ENCODE measurements around the gene ZNF521. TPM values are rescaled to one million over a fixed set of nuclear protein-coding genes. Genes with fewer than 3 reads are reported as not detected.

The ZNF521 gene
- total and polyA plus RNA-seq, 2 experiments from 2014 or later: 3.1 to 9.2 TPM

DNA sequence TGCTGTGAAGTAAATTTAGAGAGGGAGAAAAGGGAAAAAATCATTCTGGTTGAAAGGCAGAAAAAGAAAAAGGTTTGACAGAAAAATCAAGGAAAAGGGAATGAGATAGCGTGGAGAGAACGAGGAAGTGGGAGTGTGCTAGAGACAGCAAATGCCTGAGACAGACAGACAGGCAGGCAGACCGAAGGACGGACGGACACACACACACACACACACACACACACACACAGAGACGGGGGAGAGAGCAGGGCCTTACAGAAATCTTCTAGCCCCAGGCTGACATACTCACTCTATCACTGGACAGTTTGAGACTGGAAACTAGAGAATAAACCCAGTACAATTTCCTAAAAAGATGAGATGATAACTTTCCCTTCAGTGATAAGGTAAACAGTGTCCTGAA lies 238.4 kb downstream of the ZNF521 start (continued):
- TF ChIP-seq, protein P1, sequence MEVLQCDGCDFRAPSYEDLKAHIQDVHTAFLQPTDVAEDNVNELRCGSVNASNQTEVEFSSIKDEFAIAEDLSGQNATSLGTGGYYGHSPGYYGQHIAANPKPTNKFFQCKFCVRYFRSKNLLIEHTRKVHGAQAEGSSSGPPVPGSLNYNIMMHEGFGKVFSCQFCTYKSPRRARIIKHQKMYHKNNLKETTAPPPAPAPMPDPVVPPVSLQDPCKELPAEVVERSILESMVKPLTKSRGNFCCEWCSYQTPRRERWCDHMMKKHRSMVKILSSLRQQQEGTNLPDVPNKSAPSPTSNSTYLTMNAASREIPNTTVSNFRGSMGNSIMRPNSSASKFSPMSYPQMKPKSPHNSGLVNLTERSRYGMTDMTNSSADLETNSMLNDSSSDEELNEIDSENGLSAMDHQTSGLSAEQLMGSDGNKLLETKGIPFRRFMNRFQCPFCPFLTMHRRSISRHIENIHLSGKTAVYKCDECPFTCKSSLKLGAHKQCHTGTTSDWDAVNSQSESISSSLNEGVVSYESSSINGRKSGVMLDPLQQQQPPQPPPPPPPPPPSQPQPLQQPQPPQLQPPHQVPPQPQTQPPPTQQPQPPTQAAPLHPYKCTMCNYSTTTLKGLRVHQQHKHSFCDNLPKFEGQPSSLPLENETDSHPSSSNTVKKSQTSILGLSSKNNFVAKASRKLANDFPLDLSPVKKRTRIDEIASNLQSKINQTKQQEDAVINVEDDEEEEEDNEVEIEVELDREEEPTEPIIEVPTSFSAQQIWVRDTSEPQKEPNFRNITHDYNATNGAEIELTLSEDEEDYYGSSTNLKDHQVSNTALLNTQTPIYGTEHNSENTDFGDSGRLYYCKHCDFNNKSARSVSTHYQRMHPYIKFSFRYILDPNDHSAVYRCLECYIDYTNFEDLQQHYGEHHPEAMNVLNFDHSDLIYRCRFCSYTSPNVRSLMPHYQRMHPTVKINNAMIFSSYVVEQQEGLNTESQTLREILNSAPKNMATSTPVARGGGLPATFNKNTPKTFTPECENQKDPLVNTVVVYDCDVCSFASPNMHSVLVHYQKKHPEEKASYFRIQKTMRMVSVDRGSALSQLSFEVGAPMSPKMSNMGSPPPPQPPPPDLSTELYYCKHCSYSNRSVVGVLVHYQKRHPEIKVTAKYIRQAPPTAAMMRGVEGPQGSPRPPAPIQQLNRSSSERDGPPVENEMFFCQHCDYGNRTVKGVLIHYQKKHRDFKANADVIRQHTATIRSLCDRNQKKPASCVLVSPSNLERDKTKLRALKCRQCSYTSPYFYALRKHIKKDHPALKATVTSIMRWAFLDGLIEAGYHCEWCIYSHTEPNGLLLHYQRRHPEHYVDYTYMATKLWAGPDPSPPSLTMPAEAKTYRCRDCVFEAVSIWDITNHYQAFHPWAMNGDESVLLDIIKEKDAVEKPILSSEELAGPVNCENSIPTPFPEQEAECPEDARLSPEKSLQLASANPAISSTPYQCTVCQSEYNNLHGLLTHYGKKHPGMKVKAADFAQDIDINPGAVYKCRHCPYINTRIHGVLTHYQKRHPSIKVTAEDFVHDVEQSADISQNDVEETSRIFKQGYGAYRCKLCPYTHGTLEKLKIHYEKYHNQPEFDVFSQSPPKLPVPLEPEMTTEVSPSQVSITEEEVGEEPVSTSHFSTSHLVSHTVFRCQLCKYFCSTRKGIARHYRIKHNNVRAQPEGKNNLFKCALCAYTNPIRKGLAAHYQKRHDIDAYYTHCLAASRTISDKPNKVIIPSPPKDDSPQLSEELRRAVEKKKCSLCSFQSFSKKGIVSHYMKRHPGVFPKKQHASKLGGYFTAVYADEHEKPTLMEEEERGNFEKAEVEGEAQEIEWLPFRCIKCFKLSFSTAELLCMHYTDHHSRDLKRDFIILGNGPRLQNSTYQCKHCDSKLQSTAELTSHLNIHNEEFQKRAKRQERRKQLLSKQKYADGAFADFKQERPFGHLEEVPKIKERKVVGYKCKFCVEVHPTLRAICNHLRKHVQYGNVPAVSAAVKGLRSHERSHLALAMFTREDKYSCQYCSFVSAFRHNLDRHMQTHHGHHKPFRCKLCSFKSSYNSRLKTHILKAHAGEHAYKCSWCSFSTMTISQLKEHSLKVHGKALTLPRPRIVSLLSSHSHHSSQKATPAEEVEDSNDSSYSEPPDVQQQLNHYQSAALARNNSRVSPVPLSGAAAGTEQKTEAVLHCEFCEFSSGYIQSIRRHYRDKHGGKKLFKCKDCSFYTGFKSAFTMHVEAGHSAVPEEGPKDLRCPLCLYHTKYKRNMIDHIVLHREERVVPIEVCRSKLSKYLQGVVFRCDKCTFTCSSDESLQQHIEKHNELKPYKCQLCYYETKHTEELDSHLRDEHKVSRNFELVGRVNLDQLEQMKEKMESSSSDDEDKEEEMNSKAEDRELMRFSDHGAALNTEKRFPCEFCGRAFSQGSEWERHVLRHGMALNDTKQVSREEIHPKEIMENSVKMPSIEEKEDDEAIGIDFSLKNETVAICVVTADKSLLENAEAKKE (CRISPR knock-in tag; IDR thresholded peaks at IDR 0.05): no peak
- TF ChIP-seq, protein P2, sequence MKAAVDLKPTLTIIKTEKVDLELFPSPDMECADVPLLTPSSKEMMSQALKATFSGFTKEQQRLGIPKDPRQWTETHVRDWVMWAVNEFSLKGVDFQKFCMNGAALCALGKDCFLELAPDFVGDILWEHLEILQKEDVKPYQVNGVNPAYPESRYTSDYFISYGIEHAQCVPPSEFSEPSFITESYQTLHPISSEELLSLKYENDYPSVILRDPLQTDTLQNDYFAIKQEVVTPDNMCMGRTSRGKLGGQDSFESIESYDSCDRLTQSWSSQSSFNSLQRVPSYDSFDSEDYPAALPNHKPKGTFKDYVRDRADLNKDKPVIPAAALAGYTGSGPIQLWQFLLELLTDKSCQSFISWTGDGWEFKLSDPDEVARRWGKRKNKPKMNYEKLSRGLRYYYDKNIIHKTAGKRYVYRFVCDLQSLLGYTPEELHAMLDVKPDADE (IDR thresholded peaks at IDR 0.05): no peak
- TF ChIP-seq EZH2phosphoT487 (IDR thresholded peaks at IDR 0.05; ENCODE audit: unreplicated experiment): no peak

- Histone ChIP-seq H3K36me3 (ENCODE audit: insufficient read depth) (no peaks in the 10 kb centered on the region), H2AFZ (no peak overlapping the region), H3K4me2 (no peak overlapping the region), H3K27ac (ENCODE audit: low read depth) (no peak overlapping the region), H3K27me3 (ENCODE audit: insufficient read depth) (no peaks in the 10 kb centered on the region), H3K79me2 (replicated peaks; ENCODE audit: insufficient read depth) (no peaks in the 10 kb centered on the region), H3K4me3 (no peak overlapping the region), H4K20me1 (replicated peaks; ENCODE audit: insufficient read depth) (no peaks in the 10 kb centered on the region), H3K9me2 (ENCODE audit: insufficient read depth) (no peaks in the 10 kb centered on the region), H3F3A (replicated peaks; ENCODE audit: low read depth) (no peaks in the 10 kb centered on the region), H3K4me1 (ENCODE audit: insufficient read depth) (peaks cover 3% of the 10 kb centered on the region; the same call in 1 of the 2 replicates)
- Mint-ChIP-seq H3K27ac (no peak overlapping the region), H3K9me3 (no peaks in the 10 kb centered on the region), H3K27me3 (ENCODE audit: insufficient read depth, low read depth, poor library complexity) (no peaks in the 10 kb centered on the region), H3K4me1 (peaks cover 32% of the 10 kb centered on the region), H3K4me3 (no peak overlapping the region), H3K36me3 (ENCODE audit: low read depth) (peaks cover 7% of the 10 kb centered on the region; the same call in 2 of the 3 replicates)
- DNase-seq (ENCODE audit: low spot score) (peak; percentile 27), ATAC-seq (peak; percentile 82)
- TF ChIP-seq, protein P2 (IDR thresholded peaks at IDR 0.05): no peak
- TF ChIP-seq POLR2AphosphoS5 (IDR thresholded peaks at IDR 0.05; ENCODE audit: low read depth): no peak
- TF ChIP-seq JUNB (IDR thresholded peaks at IDR 0.05; ENCODE audit: unreplicated experiment): no peak
- no peak for TF ChIP-seq EZH2phosphoT487 (IDR thresholded peaks at IDR 0.05; ENCODE audit: unreplicated experiment)
- TF ChIP-seq STAT1 (IDR thresholded peaks at IDR 0.05; ENCODE audit: unreplicated experiment): no peak
- TF ChIP-seq ZNF331 (CRISPR knock-in tag; IDR thresholded peaks at IDR 0.05; ENCODE audit: low read depth): no peak
- no peak for TF ChIP-seq ZNF114 (CRISPR knock-in tag; IDR thresholded peaks at IDR 0.05)
Measured at GRCh38 chr18:25112821-25113434, 239.0 kb downstream of the ZNF521 start.

All from GM23338 (cell line).